ENCODE measurements around the gene ITGA2B. TPM values are rescaled to one million over a fixed set of nuclear protein-coding genes. Genes with fewer than 3 reads are reported as not detected.

Gene ITGA2B
- total and polyA plus RNA-seq, 2 of the 8 experiments (the other 6 are each of a cell fraction or from before 2014, with no cell fraction given), result 6.9 to 12.3 TPM

DNA sequence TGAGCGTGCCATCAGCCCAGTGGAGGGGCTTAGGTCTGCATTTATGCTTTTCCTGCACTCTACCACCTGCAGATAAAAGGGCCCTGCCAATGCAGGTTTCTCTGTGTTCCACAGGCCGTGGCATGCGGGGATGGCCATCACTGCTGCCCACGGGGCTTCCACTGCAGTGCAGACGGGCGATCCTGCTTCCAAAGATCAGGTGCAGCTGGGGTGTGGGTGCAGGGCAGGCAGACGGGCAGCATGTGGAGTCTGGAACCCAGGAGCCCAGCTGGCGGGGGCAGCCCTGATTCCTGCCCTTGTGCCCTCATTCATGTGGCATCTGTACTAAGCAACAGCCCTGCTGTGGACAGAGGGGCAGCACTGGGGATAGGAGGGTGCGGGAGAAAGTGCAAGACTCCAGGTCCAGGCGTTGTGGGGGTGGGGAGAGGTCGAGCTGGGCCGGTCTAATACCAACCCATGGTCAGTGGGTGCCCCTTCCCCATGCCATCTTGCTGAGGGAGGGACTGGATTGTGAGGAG is 39.8 kb downstream of the ITGA2B start:
- Histone ChIP-seq H3K4me1 (replicated peaks in 1 of 4; ENCODE audit: control insufficient read depth in 3 of 4, insufficient read depth in 4 of 4, low read length in 3 of 4) (peaks cover 0 to 7% (median 5%) of the 10 kb centered on the region in 4 experiments; a peak in 4 of 7 replicates), H3K79me2 (ENCODE audit: control insufficient read depth in 1 of 2, insufficient read depth in 2 of 2, low read length in 2 of 2) (peaks cover 0 to 3% of the 10 kb centered on the region in 2 experiments; a peak in 1 of 4 replicates), H2BK20ac (ENCODE audit: low read length) (no peak overlapping the region), H2AK5ac (ENCODE audit: low read depth, low read length) (no peak overlapping the region), H3K23me2 (ENCODE audit: low read depth, low read length) (peaks cover 9% of the 10 kb centered on the region; the same call in 1 of the 2 replicates), H3K4me2 (ENCODE audit: insufficient read depth in 1 of 2, low read depth in 2 of 2, low read length in 2 of 2) (no peak overlapping the region), H4K5ac (ENCODE audit: insufficient read length, low read depth, low read length) (no peak overlapping the region), H3K9ac (replicated peaks in 1 of 4; ENCODE audit: extremely low read depth in 1 of 4, low read depth in 3 of 4, low read length in 3 of 4) (no peak overlapping the region), H4K8ac (ENCODE audit: extremely low read depth, insufficient read depth, low read length) (no peak overlapping the region), H3K14ac (ENCODE audit: insufficient read length) (no peak overlapping the region), H3K18ac (ENCODE audit: extremely low read depth, low read length) (no peak overlapping the region), H3K79me1 (ENCODE audit: low read depth, low read length) (no peaks in the 10 kb centered on the region), H3K27me3 (replicated peaks in 1 of 4; ENCODE audit: control insufficient read depth in 3 of 4, extremely low read depth in 1 of 4, insufficient read depth in 3 of 4, low read length in 3 of 4) (no peaks in the 10 kb centered on the region; a peak in 2 of 7 replicates), H3K9me3 (ENCODE audit: insufficient read depth in 2 of 2, low read depth in 1 of 2, low read length in 1 of 2) (no peaks in the 10 kb centered on the region), H3K4me3 (ENCODE audit: extremely low read depth in 1 of 4, insufficient read depth in 2 of 4, low read depth in 3 of 4, low read length in 4 of 4) (no peak overlapping the region), H2AFZ (ENCODE audit: low read length) (no peak overlapping the region), H4K91ac (replicated peaks; ENCODE audit: insufficient read length, low read length) (no peak overlapping the region), H3K27ac (ENCODE audit: low read depth, low read length) (no peak overlapping the region), H3K56ac (replicated peaks; ENCODE audit: insufficient read length, low read depth, low read length) (no peak overlapping the region), H2BK120ac (replicated peaks; ENCODE audit: low read depth, low read length) (no peak overlapping the region), H2BK5ac (ENCODE audit: low read depth, low read length) (no peak overlapping the region), H3K23ac (ENCODE audit: insufficient read length) (no peak overlapping the region), H2BK15ac (ENCODE audit: low read length) (no peak overlapping the region), H3K36me3 (ENCODE audit: control insufficient read depth in 2 of 4, insufficient read depth in 4 of 4, low read length in 3 of 4) (peaks cover 0 to 3% (median under 1%) of the 10 kb centered on the region in 4 experiments; a peak in 3 of 8 replicates), H2BK12ac (ENCODE audit: low read depth, low read length) (no peak overlapping the region), H3K4ac (replicated peaks; ENCODE audit: insufficient read length, low read depth, low read length) (no peak overlapping the region), H4K20me1 (replicated peaks in 1 of 2; ENCODE audit: control insufficient read depth in 1 of 2, insufficient read depth in 2 of 2, low read length in 2 of 2) (peaks cover 4 to 22% of the 10 kb centered on the region in 2 experiments)
- CTCF ChIA-PET (ENCODE audit: partially characterized antibody), result interaction anchor here (1.1 to 5.6 kb wide), 15 partner anchors 12 to 290 kb away, joined by 3 to 62 read pairs (median 7); partner anchors contain the start of gene FAM171A2
- no peak for DNase-seq (ENCODE audit: low read depth in 1 of 2, low spot score in 2 of 2)
- WGBS, 2 experiments (ENCODE audit: extremely low coverage in 1 of 2, insufficient coverage in 1 of 2, insufficient read length in 1 of 2, insufficient replicate concordance in 2 of 2, low coverage in 1 of 2, low lambda C conversion rate in 2 of 2, missing lambda C conversion rate in 1 of 2), result 92% methylated on average over 12 of the region's 12 CpGs; no CpG with 5 or more reads in 1 of the 2 experiments
- POLR2A ChIA-PET (ENCODE audit: partially characterized antibody), result interaction anchor here (0.6 to 1.7 kb wide), 8 partner anchors 8 to 179 kb away, joined by 3 to 6 read pairs (median 3); partner anchors contain the start of genes ASB16 and TMUB2
- no peak for FAIRE-seq
- TF ChIP-seq HDAC6 (IDR thresholded peaks at IDR 0.05; ENCODE audit: low read depth, low read length) (no peak), JUN (IDR thresholded peaks at IDR 0.05; ENCODE audit: low read depth, low read length) (no peak), JUND (IDR thresholded peaks at IDR 0.05; ENCODE audit: low read length) (no peak), RBBP5 (IDR thresholded peaks at IDR 0.05; ENCODE audit: borderline replicate concordance, low read depth, low read length) (no peak), PHF8 (conservative IDR thresholded peaks at IDR 0.05; ENCODE audit: low read depth, low read length) (no peak), POLR2AphosphoS5 (IDR thresholded peaks at IDR 0.05; ENCODE audit: low read depth, low read length) (no peak), CBX5 (IDR thresholded peaks at IDR 0.05; ENCODE audit: low read depth, low read length) (no peak), POLR2A (IDR thresholded peaks at IDR 0.05; ENCODE audit: control extremely low read depth in 1 of 2, low read depth in 2 of 2, low read length in 2 of 2) (no peak), NRF1 (IDR thresholded peaks at IDR 0.05; ENCODE audit: low read depth, low read length) (no peak), CREB1 (IDR thresholded peaks at IDR 0.05) (no peak), BCL11A (IDR thresholded peaks at IDR 0.05; ENCODE audit: low read depth in 2 of 2, low read length in 2 of 2) (no peak), SIRT6 (IDR thresholded peaks at IDR 0.05; ENCODE audit: low read length) (no peak)
- TF ChIP-seq, protein P1, sequence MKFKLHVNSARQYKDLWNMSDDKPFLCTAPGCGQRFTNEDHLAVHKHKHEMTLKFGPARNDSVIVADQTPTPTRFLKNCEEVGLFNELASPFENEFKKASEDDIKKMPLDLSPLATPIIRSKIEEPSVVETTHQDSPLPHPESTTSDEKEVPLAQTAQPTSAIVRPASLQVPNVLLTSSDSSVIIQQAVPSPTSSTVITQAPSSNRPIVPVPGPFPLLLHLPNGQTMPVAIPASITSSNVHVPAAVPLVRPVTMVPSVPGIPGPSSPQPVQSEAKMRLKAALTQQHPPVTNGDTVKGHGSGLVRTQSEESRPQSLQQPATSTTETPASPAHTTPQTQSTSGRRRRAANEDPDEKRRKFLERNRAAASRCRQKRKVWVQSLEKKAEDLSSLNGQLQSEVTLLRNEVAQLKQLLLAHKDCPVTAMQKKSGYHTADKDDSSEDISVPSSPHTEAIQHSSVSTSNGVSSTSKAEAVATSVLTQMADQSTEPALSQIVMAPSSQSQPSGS (IDR thresholded peaks at IDR 0.05; ENCODE audit: low read length), result no peak
